Neutrophil (primary cell): Measurements from ENCODE around the gene PVALEF.

Experiments used
- H3K27ac ChIP-seq: fragments of 200-600 bp; sonication (generic); 2 replicates; pipeline ENCODE4 v1.5.1; 2016; ENCODE audit warnings: mild to moderate bottlenecking, moderate library complexity
- H3K27me3 ChIP-seq: fragments of 200-600 bp; sonication (generic); 2 replicates; pipeline ENCODE4 v1.6.0; 2016; ENCODE audit warnings: mild to moderate bottlenecking
- H3K36me3 ChIP-seq: fragments of 200-600 bp; sonication (generic); 2 replicates; pipeline ENCODE4 v1.5.1; 2017
- H3K4me1 ChIP-seq, 2 experiments: fragments of 200-600 bp in 1 of 2; sonication (generic) in 1 of 2; 1 replicate in 1 of 2; 2 replicates in 1 of 2; pipeline versions ENCODE4 v1.5.1 to v1.6.1; 2013 to 2016; ENCODE audit warnings: low read depth in 1 of 2, low read length in 1 of 2, mild to moderate bottlenecking in 1 of 2, moderate library complexity in 1 of 2; ENCODE audit not compliant: control insufficient read depth in 1 of 2, insufficient read depth in 1 of 2
- H3K4me3 ChIP-seq, 2 experiments: fragments of 200-600 bp in 1 of 2; sonication (generic) in 1 of 2; 1 replicate in 1 of 2; 2 replicates in 1 of 2; pipeline ENCODE4 v1.5.1; 2013 to 2016; ENCODE audit warnings: low read depth in 1 of 2, low read length in 1 of 2, mild to moderate bottlenecking in 1 of 2, moderate library complexity in 1 of 2
- H3K9me3 ChIP-seq: fragments of 200-600 bp; sonication (generic); 2 replicates; pipeline ENCODE4 v1.5.1; 2016
- TF ChIP-seq, protein P1 (sequence below): fragments of 200-600 bp; sonication (generic); IDR thresholded peaks from 2 replicates; pipeline ENCODE4 v1.5.1; 2016; ENCODE audit warnings: antibody characterized with exemption

PVALEF gene

DNA sequence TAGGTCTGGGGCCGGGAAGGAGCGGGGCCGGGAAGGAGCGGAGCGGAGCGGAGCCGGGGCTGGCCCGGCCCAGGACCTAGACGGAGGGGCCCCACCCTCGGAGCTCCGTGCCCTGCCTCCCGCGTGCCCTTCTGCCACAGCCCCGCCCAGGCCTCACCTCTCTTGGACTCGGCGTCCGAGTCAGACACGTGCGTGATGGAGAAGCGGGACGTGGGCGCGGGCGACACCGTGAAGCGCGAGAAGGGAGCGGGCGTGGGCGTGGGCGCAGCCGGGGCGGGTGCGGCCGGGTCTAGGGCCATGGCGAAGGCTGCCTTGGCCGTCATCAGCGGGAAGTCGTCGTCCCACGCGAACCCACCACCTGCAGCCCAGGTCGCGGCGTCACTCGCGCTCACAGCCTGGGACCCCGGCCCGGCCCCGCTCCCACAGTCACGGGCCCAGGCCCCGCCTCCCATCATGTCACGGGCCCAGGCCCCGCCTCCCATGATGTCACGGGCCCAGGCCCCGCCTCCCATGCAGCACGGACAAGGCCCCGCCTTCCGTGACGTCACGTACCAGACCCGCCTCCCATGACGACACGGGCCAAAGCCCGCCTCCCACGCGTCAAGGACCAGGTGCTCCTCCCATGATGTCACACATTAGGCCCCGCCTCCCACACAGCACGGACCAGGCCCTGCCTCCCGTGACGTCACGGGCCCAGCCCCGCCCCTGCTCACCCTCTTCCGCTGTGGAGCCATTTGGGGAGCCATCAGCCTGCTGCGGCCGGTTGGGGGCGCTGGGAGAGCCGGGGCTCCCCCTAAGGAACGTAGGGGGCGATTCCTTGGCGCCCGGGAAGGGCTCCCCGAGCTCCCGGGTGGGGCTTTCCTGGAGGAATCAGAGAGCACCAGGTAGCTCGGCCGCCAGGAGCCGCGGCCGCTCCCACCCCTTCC, 45.8 kb upstream of the PVALEF start:
- H3K36me3 ChIP-seq = peaks cover 99% of the 10 kb centered on the region
- peak overlapping the region; percentile 13 to 32 for H3K4me3 ChIP-seq
- TF ChIP-seq, protein P1, sequence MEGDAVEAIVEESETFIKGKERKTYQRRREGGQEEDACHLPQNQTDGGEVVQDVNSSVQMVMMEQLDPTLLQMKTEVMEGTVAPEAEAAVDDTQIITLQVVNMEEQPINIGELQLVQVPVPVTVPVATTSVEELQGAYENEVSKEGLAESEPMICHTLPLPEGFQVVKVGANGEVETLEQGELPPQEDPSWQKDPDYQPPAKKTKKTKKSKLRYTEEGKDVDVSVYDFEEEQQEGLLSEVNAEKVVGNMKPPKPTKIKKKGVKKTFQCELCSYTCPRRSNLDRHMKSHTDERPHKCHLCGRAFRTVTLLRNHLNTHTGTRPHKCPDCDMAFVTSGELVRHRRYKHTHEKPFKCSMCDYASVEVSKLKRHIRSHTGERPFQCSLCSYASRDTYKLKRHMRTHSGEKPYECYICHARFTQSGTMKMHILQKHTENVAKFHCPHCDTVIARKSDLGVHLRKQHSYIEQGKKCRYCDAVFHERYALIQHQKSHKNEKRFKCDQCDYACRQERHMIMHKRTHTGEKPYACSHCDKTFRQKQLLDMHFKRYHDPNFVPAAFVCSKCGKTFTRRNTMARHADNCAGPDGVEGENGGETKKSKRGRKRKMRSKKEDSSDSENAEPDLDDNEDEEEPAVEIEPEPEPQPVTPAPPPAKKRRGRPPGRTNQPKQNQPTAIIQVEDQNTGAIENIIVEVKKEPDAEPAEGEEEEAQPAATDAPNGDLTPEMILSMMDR = no peak
- H3K27me3 ChIP-seq = peaks cover 10% of the 10 kb centered on the region
- H3K4me1 ChIP-seq = peaks cover 9 to 10% of the 10 kb centered on the region in 2 experiments
- peak overlapping the region; percentile 41 for H3K27ac ChIP-seq
- H3K9me3 ChIP-seq = no peaks in the 10 kb centered on the region

DNA sequence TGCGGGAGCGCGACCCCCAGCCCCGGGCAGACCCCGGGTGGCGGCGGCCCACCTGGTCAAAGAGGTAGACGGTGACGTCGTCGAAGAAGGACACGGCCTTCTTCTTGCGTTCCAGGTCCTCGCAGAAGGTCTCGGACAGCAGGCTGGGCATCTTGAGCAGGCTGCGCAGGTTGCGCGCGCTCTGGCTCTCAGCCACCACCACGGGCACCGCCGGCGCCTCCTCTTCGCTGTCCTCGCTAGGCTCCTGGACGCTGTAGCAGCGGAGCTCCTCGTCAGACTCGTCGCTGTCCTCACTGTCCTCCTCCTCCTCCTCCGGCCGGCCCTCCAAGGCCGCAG, 45.2 kb upstream of the PVALEF start:
- Histone ChIP-seq H3K36me3 (peaks cover 99% of the 10 kb centered on the region), H3K4me3 (no peak overlapping the region), H3K4me1 (peaks cover 9 to 10% of the 10 kb centered on the region in 2 experiments), H3K27ac (peak overlapping the region; percentile 41), H3K27me3 (peaks cover 10% of the 10 kb centered on the region), H3K9me3 (no peaks in the 10 kb centered on the region)
- TF ChIP-seq, protein P1 = no peak

DNA sequence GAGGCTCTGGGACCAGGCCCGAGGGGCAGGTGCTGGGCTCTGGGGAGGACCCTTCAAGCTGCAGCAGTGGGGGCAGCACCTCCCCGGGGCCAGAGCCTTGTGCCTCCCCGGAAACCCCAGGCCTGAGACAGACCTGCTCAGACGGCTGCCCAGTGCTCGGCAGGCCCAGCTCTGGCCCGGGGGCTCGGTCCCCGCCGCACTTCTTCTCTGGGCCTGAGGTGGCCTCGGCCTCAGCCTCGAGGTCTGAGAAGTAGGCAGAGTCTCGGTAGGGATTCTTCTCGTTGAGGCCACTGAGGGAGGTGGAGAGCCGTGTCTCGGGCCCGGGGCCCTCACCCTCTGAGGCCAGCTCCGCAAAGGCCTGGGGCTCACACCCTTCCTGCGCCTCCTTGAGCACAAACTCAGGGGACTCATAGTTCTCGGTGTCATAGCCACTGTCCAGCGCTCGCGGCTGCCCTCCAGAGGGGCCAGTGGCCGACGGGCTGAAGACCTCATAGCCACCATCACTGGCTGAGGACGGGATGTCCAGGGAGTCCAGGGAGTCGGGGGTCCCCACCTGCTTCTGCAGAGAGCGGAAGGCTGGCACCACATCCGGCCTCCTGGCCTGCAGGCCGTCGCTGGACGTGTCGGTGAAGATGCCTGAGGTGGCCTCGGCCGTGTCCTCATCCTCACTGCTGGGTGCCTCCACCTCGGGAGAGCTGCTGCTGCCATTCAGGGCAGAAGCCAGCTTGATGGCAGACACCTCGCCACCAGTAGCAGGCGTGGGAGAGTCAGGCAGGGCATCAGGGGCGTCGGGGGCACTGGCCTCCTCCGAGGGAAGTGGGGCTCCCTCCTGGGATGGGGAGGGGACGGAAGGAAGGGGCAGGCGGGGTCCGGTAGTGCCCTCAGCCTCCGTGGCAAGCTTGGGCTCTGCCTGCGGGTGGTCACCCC, 44.3 kb upstream of the PVALEF start:
- H3K36me3 ChIP-seq = peaks cover 99% of the 10 kb centered on the region
- H3K4me1 ChIP-seq = peaks cover 9 to 10% of the 10 kb centered on the region in 2 experiments
- H3K9me3 ChIP-seq = no peaks in the 10 kb centered on the region
- TF ChIP-seq, protein P1 = no peak
- peaks cover 10% of the 10 kb centered on the region for H3K27me3 ChIP-seq
- no peak overlapping the region for H3K4me3 ChIP-seq
- H3K27ac ChIP-seq = peak overlapping the region; percentile 41

DNA sequence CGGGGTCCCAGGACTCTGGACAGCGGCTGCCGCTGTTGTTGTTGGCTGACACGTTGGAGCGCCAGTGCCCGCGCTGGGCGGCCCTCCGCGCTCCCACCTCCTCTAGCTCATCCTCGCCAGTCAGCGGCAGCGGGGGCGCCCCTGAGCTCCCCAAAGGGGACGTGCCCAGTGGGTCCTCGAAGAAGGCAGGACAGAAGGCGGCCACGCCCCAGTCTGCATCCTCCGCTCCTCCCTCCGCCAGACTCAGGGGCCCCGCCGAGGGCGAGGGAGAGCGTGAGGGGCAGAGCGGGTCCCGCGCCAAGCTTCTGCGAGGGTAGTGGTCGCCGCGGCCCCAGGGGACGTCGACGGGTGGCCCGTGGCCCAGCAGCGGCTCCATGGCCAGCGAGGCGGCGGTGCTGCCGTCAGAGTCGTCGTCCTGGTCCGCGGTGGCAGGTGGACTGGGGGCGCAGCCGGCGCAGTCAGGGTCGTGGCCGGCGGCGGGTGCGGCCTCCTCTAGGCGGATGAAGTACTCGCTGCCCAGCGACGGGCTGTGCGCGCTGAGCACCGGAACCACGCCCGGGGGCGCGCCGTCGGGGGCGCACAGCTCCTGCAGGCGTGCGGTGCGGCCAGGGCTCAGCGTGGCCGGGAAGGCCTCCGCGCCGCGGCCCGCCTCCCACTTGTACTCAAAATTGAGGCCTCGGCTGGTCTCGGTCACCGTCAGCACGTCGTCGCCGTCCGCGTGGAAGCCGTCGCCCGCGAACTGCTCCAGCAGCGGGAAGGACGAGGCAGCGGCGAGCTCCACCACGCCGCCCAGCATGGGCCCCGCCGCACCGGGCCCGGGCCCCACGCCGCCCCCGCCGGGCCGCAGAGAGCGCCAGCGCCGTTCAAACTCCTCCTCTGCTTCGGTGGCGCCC, 43.2 kb upstream of the PVALEF start:
- H3K4me1 ChIP-seq = peaks cover 9 to 10% of the 10 kb centered on the region in 2 experiments

More for the DNA sequence above, 43.2 kb upstream of the PVALEF start:
- Histone ChIP-seq H3K36me3 (peaks cover 99% of the 10 kb centered on the region), H3K9me3 (no peaks in the 10 kb centered on the region), H3K27ac (no peak overlapping the region), H3K4me3 (no peak overlapping the region), H3K27me3 (peaks cover 10% of the 10 kb centered on the region)
- TF ChIP-seq, protein P1 = no peak
